Inflammatory macrophage (primary cell): ENCODE measurements around the gene AGAP1.

Experiments
- DNase-seq, 2 donors: peaks; one replicate each; pipeline ENCODE4 v3.0.0-alpha.2; 2020 to 2022

AGAP1 gene

DNA sequence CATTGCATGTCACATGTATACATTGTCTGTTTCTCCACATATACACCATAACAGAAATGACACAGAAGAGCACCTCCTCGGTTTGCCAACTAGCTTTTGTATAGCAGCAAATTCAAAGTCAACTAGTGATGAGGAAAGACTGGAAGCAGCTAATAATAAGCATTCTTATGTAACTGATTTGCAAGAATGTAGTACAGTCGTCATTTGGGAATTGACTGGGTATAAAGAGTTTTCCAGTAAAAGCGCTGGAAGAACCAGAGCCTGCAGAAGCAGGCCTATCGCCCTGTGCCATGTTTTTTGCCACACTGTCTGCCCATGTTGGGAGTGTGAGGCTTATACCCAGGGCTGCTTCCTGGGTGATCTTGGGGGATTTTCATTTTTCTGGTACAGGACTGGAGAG is 363.8 kb downstream of the AGAP1 start:
- no peak for DNase-seq

DNA sequence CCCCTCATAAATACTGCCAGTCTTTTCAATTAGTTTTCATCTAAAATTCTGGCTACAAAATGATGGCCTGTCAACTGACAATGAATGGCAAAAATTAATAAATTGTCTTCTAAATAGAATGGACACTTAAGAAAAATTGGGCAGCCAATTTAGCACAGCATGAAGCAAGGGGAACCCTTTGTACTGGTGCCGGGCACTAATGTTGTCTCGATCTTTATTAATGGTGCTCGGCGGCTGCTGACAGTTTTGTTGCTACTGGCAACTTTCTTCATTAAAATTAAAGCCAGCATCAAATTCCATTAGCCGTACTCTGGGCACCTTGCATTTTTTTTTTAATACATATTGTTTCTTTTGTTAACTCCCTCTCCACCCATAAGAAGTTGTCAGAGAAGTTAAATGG is 365.0 kb downstream of the AGAP1 start:
- DNase-seq, result no peak

- no peak for DNase-seq
Measured at GRCh38 chr2:235859651-235860050, 365.8 kb downstream of the AGAP1 start.

DNA sequence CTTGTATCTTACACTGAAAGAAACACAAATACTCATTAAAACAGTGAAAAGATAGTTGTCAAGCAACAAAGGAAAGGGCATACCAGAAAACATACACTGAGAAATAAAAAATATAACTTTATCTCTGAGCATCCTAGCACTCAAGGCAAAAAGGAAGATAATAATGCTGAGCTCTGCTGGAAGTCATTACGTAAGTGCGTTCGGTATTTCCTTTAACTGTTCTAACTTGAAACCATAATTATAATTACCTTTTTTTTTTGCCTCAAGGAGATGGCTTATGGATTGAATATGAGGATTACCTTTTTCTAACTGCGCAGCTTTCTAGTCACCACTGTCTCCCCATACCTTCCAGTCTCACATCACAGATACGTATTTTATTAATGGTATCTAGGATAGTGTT is 366.3 kb downstream of the AGAP1 start:
- DNase-seq, result no peak

GRCh38 chr2:235860871-235861270 is 367.0 kb downstream of the AGAP1 start:
- DNase-seq, result no peak

DNA sequence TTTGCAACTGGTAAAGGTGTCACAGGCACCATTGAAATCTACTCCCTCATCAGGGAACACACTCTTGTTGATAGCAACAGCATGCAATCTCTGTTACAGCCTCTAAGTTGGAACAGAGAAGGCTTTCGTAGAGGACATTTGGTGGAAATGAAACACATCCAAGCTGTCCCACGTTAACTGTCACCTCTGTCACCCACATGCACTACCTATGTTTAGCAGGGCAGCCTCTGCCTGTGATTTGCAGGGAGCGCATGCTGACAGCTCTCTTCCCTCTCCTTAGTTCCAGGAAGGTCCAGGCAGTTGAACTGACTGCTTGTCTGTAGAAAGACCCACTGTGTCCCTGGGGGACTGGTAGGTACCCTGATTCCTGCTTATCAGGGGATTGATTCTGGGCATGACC is 367.5 kb downstream of the AGAP1 start:
- no peak for DNase-seq

- DNase-seq, result no peak
Measured at GRCh38 chr2:235863414-235863813, 369.6 kb downstream of the AGAP1 start.

DNA sequence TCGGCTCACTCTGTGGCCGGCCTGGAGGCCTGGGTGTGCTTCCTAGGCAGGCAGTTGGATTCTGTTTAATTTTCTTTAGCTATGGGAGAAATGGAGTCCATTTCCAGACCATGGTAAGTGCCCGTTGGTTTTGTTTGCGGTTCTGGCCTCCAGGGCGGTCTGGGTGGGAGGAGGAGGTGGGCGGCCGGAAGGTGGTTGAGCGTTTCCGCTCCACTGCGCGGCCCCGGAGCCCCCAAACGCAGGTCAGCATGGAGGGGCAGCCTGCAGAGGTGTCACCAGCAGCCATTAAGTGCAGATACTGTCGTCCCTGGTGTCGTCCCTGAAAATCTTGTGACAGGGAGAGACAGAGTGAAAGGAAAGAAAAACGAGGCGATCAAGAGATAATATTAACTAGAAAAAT is 370.5 kb downstream of the AGAP1 start:
- no peak for DNase-seq

DNA sequence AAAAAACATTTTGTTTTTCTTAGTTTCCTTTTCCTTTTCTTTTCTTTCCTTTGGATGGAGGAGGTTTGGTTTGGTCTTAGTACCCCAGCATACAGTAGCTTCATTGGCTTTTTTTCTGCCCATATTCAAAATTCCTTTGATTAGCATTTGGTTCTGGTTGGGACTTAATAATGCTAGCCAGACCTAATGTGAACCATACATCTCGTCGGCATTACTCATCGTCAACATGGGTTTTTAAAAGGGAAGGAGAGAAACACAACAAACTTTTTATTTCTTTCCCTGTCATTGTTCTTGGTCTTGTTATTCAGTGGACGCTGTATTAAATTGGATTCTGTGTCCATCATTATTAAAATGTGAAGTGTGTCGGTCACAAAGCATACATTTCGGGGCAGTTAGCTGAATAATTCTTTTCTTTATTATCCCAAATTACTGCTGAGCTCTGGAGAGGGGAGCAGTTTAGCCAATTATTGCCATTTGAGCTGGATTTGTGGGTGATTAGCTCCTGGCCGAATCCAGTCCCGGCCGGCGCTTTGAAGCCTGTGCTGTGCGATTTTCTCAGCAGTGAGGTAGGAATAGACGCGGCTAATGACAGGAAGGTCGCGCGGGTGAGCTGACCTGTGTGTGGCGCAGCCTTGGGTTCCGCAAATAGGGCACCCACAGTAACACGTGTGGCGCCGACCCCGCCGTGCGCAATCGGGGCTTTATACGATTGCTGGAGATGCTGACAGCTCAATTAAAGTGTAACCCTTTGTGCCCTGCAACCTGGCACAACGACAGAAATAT is 371.1 kb downstream of the AGAP1 start:
- DNase-seq, result no peak

GRCh38 chr2:235866373-235866772 is 372.5 kb downstream of the AGAP1 start:
- DNase-seq, result no peak

- no peak for DNase-seq
Measured at GRCh38 chr2:235868224-235868623, 374.4 kb downstream of the AGAP1 start.

DNA sequence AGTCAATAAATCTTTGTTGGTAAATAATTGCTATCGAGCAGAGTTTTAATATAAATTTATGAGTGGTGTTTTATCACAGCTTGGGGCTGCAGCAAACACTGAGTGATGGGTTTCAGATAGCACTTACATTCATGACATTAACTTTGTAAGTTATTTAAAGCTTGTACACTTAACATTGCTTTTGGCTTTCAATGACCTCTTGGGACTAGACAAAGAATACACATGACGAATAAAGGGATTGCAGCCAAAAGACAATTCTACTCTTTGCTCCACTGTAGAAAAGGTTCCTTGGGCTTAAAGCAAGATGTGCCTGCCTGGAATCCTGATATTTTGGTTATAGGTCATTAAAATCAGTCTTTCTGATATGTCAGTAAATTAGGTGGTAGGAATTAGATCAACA is 374.8 kb downstream of the AGAP1 start:
- no peak for DNase-seq

DNA sequence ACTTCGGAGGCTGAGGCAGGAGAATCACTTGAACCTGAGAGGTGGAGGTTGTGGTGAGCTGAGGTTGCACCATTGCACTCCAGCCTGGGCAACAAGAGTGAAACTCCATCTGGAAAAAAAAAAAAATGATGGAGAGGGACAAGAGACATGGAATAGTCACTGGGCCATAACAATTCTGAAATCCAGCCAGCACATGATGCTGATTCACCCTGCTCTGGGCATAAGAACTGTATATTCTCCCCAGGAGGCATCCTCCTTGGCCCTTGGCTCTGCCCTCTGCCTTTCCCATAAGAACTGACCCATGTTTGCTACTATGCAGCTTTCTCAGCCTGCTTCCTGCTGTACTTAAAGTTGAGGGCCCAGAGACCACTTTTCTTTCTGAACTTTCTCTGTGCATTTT is 376.7 kb downstream of the AGAP1 start:
- no peak for DNase-seq

DNA sequence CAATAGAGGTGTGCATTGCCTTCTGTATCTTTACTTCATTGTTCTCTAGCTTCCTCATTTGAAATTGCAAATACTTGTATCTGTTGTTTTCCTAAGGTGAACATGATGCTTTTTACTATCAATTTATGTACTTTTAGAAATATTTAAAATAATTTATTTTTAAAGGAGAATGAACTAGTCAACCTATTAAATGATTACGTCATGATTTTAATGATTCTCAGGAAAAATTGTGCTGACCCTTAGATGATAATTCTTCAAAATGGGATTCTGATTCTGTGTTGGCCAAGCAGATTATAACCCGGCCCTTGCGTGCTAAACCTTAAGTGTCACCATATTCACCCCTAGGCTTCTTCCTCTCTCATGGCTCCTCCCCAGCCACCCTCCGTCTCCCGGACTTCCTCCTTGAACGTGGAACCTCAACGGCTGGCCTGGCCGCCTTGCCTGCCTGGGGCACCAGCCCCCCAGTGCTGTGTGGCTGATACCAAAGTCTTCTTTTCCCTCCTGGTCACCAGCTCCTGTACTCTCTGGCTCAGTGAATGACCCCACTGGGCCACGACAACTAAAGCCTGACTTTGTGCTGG is 382.3 kb downstream of the AGAP1 start:
- DNase-seq, result peak in 1 of 2 donors; percentile 1

DNA sequence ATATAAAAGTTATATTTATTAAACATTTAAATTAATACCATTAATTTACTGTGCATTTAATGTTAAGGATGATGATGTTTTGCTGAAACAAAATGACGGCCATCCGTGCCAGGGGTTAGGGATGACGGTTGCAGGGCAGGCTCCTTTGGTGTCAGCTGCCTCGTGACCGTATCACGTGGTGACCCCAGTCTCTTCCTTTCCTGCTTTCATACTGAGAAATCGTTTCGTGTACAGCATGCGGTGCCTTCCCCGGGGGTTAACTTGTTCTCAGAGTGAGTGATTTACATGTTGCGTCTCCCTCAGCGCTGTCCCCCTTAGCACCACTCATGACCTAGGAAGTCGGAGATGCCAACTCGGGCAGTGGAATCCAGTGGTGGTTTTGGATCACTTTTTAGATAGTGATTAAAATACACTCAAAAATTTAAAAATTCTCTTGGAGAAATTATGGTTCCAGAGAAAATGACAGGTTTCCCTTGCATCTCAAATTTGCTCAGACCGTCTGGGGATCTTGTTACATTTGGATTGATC is 383.5 kb downstream of the AGAP1 start:
- DNase-seq, result no peak

DNA sequence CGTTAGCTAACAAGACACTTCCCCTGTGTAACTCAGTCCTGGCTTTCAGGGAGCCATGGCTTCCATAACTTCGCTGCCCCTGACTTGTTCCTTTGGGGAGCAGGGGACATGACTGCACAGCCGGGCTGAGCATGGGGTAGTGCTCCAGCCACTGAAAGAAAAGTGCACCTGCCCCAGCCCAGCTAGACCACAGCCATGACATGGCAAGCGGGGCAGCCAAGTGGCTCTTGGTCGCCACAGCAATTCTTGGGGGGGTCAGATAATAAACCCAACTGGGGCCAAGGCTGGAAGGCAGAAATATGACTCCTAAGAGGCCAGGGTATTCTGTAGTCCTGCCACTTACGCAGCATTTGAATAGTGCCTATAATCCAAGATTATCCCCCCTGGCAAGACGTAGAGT is 385.3 kb downstream of the AGAP1 start:
- no peak for DNase-seq

DNA sequence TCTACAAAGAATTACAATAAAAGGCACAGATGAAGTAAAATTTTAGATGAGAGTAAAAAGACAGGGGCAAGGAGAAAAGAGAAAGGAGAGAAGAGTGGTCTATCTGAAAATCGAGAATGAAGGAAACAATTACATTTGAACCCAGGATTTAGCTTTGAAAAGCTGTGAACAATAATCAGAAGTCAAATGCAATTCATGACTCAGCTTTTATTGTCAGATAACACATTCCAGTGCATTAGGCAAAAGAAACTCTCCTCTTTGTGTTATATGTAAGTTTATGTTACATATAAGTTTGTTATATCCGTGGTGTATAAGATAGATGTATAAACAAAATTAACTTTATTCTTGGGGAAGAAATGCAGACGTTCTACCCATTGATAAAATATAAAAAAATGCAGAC is 389.8 kb downstream of the AGAP1 start:
- DNase-seq, result no peak

GRCh38 chr2:235889302-235889630 is 395.4 kb downstream of the AGAP1 start:
- no peak for DNase-seq

DNA sequence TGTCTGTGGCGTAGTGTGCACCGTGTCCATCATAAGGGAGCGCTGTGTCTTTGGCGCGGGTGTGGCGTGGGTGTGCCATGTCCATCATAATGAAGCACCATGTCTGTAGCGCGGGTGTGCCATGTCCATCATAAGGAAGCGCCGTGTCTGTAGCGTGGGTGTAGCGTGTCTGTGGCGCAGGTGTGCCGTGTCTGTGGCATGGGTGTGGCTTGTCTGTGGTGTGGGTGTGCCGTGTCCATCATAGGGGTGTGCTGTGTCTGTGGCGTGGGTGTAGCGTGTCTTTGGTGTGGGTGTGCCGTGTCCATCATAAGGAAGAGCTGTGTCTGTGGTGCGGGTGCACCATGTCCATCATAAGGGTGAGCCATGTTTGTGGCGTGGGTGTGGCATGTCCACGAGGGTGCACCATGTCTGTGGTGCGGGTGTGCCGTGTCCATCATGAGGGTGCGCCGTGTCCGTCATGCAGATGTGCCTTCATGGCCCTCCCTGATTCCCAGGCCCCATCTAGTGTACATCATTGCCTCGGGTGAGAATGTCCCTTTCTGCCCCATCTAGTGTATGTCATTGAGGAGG is 399.4 kb downstream of the AGAP1 start:
- DNase-seq, result no peak

- no peak for DNase-seq
Measured at GRCh38 chr2:235894839-235895238, 401.0 kb downstream of the AGAP1 start.

GRCh38 chr2:235896061-235896460 is 402.2 kb downstream of the AGAP1 start:
- DNase-seq, result no peak

GRCh38 chr2:235897992-235898391 is 404.1 kb downstream of the AGAP1 start:
- DNase-seq, result no peak

- DNase-seq, result no peak
Measured at GRCh38 chr2:235898766-235899165, 404.9 kb downstream of the AGAP1 start.

DNA sequence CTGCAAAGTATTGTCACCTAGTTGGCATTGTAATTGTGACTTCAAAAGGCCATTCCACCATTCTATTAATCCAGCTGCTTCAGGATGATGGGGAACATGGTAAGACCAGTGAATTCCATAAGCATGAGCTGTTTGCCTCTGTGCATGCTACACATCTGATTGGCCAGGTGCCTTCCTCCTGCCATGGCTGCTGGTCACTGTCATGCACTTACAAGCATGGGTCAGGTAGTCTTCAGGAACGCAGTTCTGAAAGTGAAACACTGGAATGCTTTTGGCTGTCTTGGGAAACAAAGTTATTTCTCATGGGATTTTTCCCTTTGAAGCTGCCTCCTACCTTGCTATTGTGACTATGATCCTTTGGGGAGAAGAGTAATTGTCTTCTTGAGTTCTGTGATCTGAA is 406.8 kb downstream of the AGAP1 start:
- DNase-seq, result no peak
